BE2C (cell line): Measurements from ENCODE around the gene SOHLH1.

Experiments
- DNase-seq: peaks from one replicate; pipeline ENCODE4 v3.0.0-alpha.2; 2020
- H3K27me3 ChIP-seq: fragments of 250-450 bp; sonication (Bioruptor Pico); 2 replicates; pipeline ENCODE4 v1.5.1; 2020; ENCODE audit warnings: mild to moderate bottlenecking
- H3K36me3 ChIP-seq: fragments of 250-450 bp; sonication (Bioruptor Pico); 2 replicates; pipeline ENCODE4 v1.5.1; 2020; ENCODE audit warnings: mild to moderate bottlenecking
- H3K4me1 ChIP-seq: fragments of 250-450 bp; sonication (Bioruptor Pico); 2 replicates; pipeline ENCODE4 v1.5.1; 2020
- H3K4me3 ChIP-seq: 2 replicates; pipeline ENCODE4 v1.5.1; 2011; ENCODE audit warnings: low read depth, low read length
- H3K9me3 ChIP-seq: fragments of 250-450 bp; sonication (Bioruptor Pico); 2 replicates; pipeline ENCODE4 v1.5.1; 2020
- CTCF ChIP-seq: IDR thresholded peaks from 2 replicates; pipeline ENCODE4 v1.5.1; 2012; ENCODE audit warnings: mild to moderate bottlenecking, low read depth, low read length

SOHLH1 gene

GRCh38 chr9:135701959-135702721, 2.9 kb upstream of the SOHLH1 start, which contains the start of gene KCNT1:
KCNT1 (plus strand) TSS chr9:135702185; CDS start chr9:135702259, 74 bp downstream.
- Histone ChIP-seq H3K27me3 (no peaks in the 10 kb centered on the region), H3K4me1 (peaks cover 20% of the 10 kb centered on the region), H3K4me3 (peak within 1 kb of the TSS; percentile 53), H3K9me3 (no peaks in the 10 kb centered on the region), H3K36me3 (no peaks in the 10 kb centered on the region)
- DNase-seq: peak; percentile 75
- TF ChIP-seq CTCF: peak; percentile 69

GRCh38 chr9:135701067-135701958, 2.0 kb upstream of the SOHLH1 start:
- DNase-seq: no peak
- Histone ChIP-seq H3K4me1 (peaks cover 16% of the 10 kb centered on the region), H3K36me3 (no peaks in the 10 kb centered on the region), H3K27me3 (no peaks in the 10 kb centered on the region), H3K4me3 (peak overlapping the region; percentile 53), H3K9me3 (no peaks in the 10 kb centered on the region)
- no peak for TF ChIP-seq CTCF

DNA sequence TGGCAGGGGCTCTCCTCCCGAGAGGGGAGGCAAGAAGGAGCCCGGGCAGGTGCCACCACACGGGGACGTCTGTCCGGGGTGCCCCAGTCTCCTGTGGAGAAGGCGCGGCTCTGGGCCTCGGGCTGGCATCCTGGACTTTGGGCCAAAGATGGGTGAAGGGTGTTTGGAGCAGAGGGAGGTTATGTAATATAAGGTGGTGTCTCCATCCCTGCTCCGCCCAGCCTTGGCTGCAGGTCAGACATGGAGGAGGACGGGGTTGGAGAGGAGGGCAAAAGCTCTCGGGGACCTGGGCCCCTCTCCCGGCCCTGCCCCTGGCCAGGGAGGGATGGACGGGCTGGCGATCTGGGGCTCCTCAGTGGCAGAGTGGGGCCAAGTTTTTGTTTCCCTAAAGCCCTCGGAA, 1.2 kb upstream of the SOHLH1 start:
- Histone ChIP-seq H3K4me1 (peaks cover 13% of the 10 kb centered on the region), H3K27me3 (no peaks in the 10 kb centered on the region), H3K4me3 (no peak overlapping the region), H3K36me3 (no peaks in the 10 kb centered on the region), H3K9me3 (no peaks in the 10 kb centered on the region)
- DNase-seq: no peak
- TF ChIP-seq CTCF: no peak

DNA sequence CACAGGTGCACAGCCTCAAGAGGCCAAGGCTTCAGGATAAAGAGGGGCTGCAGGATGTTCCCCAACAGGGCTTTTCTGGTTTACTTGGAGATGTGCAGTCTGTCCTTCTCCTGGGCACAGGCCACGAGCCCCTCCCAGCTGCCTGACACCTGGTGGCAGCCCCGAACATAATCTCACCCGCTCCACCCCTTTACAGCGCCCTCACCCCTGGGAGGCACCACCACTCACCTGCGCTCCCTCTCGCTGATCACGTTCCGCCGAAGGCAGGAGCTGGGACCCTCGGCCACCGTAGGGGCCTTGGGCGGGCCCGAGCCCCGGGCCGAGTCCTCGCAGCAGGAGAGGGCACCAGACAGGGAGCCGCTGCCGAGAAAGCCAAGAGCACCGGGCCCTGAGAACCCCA, 514 bp downstream of the SOHLH1 start:
- H3K4me3 ChIP-seq: no peak overlapping the region
- DNase-seq: no peak
- no peaks in the 10 kb centered on the region for H3K36me3 ChIP-seq
- peaks cover 2% of the 10 kb centered on the region for H3K4me1 ChIP-seq
- no peaks in the 10 kb centered on the region for H3K9me3 ChIP-seq
- H3K27me3 ChIP-seq: no peaks in the 10 kb centered on the region
- 0 out of 2 replicates have a peak, but pooled peaks have one; percentile 9 for TF ChIP-seq CTCF

- no peak for TF ChIP-seq CTCF
- H3K9me3 ChIP-seq: no peaks in the 10 kb centered on the region
- DNase-seq: no peak
- H3K4me1 ChIP-seq: no peaks in the 10 kb centered on the region
- no peak overlapping the region for H3K4me3 ChIP-seq
- H3K27me3 ChIP-seq: no peaks in the 10 kb centered on the region
- H3K36me3 ChIP-seq: no peaks in the 10 kb centered on the region
These were observed 1.0 kb downstream of the SOHLH1 start for GRCh38 chr9:135698236-135698635.
